NCI-H460 (cell line): Measurements from ENCODE around the gene TNFRSF19. TPM values are rescaled to one million over a fixed set of nuclear protein-coding genes. Genes with fewer than 3 reads are reported as not detected.
"Not testable (repeated sequence)": the region's sequence is repeated elsewhere in the genome, so short reads cannot be mapped to it uniquely, and the experiment has no call there.

Experiments
- DNase-seq: peaks from one replicate; pipeline ENCODE4 v3.0.0-alpha.2; 2016; ENCODE audit warnings: low read depth; ENCODE audit errors: extremely low read depth
- polyA plus RNA-seq: library from polyadenylated mRNA; depleted of rRNA; stranded (reverse); fragments of >200 nt; gene quantifications from 2 replicates; pipeline ENCODE4 v1.2.3, GENCODE V29; 2014; cell fraction: nucleus; rRNA removed
- total RNA-seq: library from RNA; depleted of rRNA; stranded (reverse); fragments of >200 nt; shearing (Covaris generic); gene quantifications from 2 replicates; pipeline ENCODE4 v1.2.3, GENCODE V29; 2014; rRNA removed

Gene TNFRSF19, protein sequence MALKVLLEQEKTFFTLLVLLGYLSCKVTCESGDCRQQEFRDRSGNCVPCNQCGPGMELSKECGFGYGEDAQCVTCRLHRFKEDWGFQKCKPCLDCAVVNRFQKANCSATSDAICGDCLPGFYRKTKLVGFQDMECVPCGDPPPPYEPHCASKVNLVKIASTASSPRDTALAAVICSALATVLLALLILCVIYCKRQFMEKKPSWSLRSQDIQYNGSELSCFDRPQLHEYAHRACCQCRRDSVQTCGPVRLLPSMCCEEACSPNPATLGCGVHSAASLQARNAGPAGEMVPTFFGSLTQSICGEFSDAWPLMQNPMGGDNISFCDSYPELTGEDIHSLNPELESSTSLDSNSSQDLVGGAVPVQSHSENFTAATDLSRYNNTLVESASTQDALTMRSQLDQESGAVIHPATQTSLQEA
- 26.5 and 31.3 TPM in 2 replicates for total RNA-seq
- polyA plus RNA-seq = 14.6 and 22.4 TPM in 2 replicates

DNA sequence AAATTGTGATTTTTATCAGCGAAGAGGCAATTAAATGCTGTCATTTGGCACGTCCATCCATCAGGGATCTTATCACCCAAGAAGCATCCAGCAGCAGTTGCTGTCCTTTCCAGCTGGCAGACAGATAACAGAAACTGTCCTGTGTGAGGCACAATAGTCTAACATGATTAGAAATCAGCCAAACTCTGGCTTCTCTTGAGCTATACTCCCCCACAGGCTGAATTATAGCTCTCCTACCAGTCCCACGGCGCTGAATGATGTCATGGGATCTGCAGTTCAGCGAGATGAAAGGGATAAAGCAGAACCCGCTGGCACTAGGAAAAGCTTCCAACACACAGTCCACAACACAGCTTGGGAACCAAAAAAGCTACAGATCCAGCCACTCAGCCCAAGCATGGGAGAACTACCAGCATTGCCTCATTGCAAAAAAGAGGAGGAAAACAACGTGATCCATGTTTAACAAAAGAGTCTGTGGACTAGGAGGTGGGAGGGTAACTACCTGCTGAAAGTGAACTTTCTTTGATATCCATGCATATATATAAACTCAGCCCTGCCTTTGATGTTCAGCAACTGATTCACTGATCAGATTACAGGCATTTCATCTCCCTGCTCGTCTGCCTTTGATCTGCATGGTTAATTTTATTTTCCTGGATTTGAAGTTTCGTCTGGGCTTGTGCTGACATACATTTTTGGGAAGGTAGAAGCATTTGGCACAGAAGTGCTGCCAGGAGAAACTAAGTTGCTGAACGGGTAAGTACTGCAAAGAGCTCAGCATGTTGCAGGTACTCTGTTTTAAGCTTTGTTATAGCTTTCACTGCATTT lies at the start of gene TNFRSF19:
Gene TNFRSF19 (plus strand): TSS at position 314 of the 822 bp plus-strand sequence. CDS start 19,772 bp downstream, outside the sequence.
- DNase-seq = peak; percentile 76

DNA sequence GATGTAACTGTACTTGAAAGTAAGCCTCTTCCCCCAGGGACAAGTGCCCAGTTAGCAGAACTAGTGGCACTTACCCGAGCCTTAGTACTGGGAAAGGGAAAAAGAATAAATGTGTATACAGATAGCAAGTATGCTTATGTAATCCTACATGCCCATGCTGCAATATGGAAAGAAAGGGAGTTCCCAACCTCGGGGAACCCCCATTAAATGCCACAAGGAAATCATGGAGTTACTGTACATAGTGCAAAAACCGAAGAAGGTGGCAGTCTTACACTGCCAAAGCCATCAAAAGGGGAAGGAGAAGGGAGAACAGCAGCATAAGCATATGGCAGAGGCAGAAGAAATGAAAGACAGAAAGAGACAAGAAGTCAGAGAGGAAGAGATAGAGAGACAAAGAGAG lies 40.3 kb upstream of the TNFRSF19 start:
- DNase-seq = not testable (repeated sequence)

DNA sequence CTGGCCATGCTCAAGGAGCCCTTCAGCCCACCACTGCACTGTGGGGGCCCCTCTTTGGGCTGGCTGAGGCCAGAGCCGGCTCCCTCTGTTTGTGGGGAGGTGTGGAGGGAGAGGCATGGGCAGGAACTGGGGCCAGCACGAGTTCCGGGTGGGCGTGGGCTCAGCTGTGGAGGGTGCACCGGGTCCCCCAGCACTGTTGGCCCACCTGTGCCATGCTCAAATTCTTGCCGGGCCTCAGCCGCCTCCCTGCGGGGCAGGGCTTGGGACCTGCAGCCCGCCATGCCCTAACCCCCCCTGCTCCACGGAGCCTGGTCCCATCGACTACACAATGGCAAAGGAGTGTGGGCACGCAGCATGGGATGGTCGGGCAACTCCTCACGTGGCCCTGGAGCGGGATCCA lies 38.8 kb upstream of the TNFRSF19 start:
- DNase-seq = no peak

DNA sequence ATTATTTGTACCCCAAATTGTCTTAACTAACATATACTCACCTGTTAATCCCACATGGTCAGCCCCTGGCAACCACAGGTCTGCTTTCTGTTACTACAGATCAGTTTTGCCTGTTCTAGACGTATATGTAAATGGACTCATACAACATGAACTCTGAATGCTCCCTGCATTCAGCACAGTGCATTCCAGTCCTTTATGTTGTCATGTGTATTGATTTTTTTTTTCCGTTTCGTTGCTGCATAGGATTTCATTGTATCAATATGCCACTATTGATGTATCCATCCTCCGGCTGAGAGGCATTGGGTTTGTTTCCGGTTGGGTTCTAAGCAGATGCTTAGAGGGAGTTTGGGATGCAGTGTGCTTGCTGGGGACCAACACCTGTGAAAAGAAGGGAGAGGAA lies 36.1 kb upstream of the TNFRSF19 start:
- DNase-seq = no peak

DNA sequence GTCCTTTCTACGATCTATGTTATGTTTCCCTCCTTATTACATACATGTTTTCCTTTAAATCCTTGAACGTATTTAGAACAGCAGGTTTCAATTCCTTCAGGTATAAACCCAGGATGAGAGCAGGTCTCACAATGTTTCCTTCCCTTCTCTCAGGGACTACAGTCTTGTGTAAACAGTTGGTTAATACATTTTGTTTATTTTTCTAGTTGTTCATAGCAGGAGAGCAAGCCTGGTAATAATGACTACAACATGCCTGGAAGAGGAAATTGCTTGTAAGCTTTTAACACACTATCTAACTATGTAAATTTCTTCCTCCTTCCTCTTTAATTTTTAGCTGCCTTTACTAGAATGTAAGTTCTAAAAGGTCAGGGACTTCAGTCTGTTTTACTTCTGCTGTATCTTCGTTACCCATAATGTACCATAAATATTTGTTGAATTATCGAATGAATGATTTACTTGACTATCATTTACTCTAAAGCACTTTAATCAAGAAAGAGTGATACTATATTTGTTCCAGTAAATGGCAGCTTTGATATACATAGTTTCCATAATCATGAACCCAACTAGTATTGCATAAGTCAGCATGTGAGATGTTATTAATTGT lies 28.9 kb upstream of the TNFRSF19 start:
- DNase-seq = no peak

DNA sequence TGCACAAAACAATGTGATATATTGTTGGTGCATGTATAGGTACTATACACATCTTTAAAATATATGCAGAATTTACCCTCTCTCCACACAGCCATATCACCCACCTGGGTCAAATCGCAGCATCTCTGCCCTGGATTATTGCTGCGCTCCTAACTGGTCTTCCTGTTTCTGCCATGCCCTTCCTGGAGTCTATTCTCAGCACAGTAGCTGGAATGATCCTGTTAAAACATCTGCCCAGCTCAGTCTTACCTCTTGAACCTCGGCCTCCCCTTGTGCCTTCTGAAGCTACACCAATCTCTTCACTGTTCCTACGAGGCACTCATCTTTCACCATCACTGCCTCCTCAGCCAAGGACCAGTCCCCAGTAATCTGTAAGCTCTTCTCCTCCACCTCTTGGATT lies 25.5 kb upstream of the TNFRSF19 start:
- DNase-seq = no peak

DNA sequence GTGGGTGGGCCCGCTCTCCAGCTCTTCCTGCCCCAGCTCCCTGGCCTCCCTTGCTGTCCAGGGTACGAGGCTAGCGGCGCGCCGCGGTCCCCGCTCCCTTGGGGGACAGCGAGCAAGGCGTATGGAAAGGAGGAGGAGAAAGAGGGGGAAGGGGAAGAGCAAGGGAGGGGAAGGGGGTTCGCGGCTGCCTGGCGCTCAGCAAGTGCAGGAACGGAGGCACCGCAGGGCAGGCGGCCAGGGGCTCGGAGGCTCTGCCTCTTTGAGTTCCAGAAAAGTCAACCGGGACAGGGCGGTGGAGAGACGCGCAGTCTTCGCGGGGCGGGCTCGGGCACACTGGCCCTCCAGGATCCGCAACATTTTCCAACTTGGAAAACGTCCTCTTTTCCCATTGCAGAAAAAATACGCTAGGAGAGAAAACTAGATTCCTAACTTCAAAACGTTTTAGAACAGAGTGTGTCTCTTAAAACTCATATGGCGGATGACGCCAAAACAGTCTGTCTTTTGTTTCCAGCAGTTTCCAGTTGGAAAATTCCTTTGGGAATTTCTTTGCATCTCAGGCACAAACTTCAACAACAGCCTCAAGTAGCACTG lies 23.1 kb upstream of the TNFRSF19 start:
- no peak for DNase-seq

DNA sequence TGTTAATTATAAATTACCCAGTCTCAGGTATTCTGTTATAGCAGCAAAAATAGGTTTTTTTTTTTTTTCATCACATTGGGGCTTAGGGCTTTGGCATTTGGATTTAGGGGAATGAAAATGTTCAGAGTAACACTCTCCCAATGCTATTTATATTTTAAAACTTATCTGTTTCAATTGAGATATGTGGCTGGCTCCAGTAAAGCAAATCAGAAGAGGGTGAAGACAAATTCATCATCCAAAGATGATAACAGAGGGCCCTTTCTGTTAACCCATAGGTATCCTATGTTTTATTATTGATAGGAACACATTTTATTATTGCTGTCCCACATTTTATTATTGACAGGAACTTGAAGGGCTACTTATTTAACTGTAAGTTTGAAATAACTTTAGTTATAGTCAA lies 20.5 kb upstream of the TNFRSF19 start:
- no peak for DNase-seq

DNA sequence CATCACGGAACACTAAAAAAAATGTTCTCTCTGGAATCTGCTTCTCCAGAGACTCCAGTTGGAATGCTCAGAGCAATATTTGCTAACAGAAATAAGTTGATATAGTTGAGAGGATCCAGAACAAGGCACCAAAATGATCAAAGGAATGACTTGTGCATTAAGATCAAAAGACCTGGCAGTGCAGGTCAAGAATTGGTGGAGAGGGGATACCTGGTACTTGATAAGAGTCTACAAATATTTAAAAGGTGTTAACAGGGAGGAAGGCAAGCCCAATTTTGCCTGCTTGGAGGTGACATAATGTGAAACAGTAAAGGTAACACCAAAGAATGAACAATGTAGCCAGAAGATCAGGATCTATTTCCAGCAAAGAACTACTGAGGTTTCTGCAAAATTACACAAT lies 20.0 kb upstream of the TNFRSF19 start:
- DNase-seq = no peak

DNA sequence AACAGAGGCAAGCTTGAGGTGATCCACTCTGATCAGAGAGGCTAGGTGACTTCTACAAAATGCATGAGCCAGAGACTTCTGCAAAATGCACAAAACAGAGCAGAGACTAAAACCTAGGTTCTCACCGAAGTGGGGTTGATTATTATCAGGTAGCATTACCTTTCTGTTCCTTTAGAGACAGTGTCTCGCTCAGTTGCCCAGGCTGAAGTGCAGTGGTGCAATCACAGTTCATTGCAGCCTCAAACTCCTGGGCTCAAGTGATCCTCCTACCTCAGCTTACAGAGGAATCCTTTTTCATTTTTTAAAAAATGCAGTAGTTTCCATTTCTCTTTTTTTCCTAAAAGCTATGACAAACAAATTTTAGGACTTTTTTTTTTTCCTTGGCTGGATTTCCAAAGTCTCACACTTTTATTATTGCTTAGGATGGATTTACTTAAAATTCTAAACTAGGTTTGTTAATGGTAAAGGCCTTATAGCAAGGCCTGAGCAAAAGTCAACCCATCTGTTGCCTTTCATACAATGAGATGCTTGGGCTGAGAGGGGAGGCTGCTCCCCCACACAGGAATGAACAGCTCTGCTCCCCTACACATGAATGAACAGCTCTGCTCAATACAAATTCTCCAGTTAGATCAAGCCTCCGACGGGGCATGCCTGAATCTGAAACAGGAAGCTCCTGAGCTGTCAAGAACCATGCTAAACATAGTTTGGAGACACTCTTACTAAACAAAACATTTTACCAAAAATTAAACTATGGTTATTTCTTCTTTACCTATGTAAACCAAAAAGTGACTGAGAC lies 18.8 kb upstream of the TNFRSF19 start:
- DNase-seq = no peak

DNA sequence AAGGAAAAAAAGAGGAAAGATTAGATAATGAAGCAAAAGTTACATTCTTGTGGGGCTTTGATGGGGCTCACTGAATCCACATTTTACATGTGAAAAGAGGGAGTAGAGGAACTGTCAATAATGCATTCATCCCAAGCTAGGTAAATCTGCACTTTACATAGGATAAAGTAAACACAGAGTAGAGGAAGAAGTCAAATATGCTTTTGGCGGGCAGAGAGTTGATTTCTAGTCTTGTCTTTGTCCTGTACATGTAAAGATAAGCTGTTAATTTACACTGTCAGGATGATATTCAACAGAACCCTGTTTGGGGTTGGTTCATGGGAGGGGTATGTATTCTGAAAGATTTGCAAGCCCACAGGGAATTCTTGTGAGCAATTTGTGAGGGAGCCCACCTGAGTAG lies 18.0 kb upstream of the TNFRSF19 start:
- no peak for DNase-seq

DNA sequence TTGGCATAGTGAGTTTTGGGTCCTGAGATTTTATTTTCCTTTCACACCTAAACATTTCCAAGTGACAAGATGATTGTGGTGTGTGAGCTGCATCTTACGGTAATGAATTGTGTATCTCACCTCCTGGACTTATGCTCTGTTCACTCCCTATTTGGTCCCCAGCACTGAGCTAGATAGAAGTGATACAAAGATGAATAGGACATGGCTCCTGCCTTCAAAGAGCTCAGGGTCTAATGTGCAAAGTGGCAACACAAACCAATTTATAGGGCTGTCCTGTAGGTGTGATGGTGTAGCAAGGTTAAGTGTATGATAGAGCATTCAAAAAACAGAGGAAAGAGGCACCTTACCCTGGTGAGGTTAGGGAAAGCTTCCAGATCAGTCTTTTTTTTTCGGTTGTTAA lies 17.6 kb upstream of the TNFRSF19 start:
- no peak for DNase-seq

DNA sequence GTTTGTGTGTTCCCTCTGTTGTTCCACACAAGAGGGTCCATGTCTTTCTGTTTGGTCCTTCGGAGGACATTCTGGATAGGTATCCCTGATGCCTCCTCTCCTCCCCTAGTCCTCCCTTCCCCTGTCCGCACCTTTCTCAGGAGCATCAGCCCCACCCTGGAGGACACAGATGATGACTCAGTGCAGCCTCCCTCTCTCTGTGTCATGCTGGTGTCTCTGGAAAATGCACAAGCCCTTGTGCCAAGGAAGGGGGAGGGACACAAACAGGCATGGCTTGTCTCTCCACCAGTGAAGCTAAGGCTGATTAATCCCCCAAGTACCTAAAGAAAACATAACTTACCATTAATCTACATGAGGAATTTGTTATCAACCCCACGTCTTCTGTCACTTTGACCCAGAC lies 16.2 kb upstream of the TNFRSF19 start:
- no peak for DNase-seq

DNA sequence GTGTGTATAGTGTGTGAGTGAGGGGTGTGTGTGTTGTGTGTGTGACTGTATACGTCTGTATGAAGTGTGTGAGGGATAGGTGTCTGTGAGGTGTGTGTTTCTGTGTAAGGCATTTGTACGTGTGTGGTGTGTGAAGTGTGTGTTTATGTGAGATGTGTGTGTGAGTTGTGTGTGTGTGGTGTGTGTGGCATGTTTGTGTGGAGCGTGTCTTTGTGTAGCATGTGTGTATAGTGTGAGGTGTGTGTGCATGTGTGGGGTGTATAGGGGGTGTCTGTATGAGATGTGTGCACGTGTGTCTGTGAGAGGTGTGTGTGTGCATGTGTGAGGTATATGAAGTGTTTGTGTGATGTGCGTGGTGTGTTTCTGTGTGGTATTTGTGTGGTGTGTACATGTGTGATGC lies 13.2 kb upstream of the TNFRSF19 start:
- DNase-seq = no peak

DNA sequence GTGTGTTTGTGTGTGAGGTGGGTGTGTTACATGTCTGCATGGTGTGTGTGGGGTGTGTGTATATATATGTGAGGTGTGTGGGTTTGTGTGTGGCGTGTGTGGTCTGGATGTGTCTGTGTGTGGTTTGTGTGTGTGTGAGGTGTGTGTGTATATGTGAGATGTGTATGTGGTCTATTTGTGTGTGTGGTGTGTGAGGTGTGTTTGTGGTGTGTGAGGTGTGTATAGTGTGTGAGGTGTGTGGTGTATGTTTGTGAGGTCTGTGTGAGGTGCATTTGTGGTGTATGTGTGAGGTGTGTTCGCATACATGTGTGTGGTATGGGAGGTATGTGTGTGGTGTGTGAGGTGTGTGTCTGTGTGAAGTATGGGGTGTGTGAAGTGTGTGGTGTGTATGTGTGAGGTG lies 12.5 kb upstream of the TNFRSF19 start:
- no peak for DNase-seq

DNA sequence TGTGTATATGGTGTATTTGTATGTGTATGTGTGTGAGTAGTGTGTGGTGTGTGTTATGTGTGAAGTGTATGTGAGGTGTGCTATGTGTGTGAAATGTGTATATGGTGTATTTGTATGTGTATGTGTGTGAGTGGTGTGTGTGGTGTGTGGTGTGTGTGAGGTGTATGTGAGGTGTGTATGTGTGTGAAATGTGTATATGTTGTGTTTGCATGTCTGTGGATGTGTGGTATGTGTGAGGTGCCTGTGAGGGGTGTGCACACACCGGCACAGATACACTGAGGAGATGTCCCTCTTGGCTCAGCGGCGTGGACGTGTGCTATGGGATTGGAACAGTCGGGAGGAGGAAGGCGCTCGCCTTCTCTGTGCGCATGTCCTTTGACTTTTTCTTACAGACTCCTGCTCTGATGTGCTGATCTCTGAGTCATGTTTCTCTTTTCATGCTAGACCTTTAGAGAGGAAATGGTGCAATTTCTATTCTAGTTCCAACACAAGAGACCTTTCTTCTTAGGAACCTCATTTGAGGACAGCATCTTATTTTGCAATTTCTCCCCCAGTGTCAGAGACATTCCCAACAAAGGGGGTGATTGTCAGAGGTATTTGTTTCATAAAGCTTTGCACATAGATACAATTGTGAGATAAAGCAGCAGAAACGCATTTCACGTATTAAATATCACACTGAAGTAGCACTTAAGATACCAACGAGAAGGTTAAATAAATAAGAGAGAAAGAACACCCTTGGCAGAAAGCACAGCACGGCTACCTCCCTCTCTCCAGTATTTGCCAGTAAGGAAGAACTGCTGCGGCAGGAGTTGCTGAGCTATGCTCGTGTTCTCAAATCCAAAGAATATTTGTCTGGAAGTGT lies 11.3 kb upstream of the TNFRSF19 start:
- peak; percentile 94 for DNase-seq

DNA sequence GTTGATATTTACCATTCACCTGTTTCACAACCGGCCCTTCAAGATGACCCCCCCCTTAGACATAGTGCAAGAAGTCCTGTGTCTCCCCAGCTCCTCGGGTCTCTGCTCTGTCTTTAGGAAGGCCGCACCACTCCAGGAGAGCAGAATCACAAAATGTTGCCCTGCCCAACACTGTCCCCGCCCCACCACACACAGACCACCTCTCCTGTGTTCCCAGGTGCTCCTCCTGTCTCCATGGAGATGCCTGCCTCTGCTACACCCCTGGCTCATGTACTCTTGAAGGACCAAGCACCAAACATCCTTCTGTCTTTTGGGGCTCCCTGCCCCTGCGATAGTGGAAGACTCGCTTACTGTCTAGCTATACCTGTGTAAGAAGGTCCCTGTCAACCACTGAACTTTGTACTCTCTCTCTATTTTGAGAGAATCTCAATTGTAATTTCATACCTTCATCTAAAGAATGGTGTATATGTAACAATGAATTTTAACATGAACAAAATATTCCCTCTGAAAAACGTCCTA lies 9.6 kb upstream of the TNFRSF19 start:
- DNase-seq = no peak

DNA sequence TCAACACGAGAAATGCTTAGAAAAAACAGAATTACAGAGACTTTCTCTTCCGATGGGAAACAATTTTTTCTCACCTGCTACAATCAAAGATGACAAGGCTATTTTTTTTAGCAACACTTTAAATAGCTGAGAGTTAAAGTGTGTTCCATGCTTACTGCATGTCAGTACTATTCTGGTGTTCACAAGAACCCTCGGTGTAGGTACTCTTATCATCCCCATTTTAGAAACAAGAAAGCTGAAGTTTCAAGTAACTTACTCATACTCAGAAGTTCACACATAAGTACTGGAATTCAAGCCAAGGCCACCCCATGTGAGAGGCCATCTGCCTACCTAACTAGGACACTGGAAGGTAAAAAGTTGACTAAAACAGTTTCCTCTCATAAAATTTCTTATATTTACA lies 9.0 kb upstream of the TNFRSF19 start:
- peak; percentile 28 for DNase-seq
